Mesendoderm (in vitro differentiated cells): ENCODE data around the gene TSPOAP1.
A peak's percentile ranks its signal among the peaks of the same experiment; 100 is the strongest.

Source experiments
- DNase-seq: peaks from one replicate; pipeline ENCODE4 v3.0.0; 2013
- H2AK5ac ChIP-seq: 2 replicates; pipeline ENCODE4 v1.6.1; 2013; ENCODE audit warnings: low read length, inconsistent platforms
- H2BK120ac ChIP-seq: 2 replicates; pipeline ENCODE4 v1.6.1; 2013; ENCODE audit warnings: low read depth, mild to moderate bottlenecking, low read length, moderate library complexity, mixed read lengths
- H2BK15ac ChIP-seq: replicated peaks from 2 replicates; pipeline ENCODE4 v1.6.1; 2013; ENCODE audit warnings: low read depth, mild to moderate bottlenecking, moderate library complexity
- H2BK5ac ChIP-seq: 2 replicates; pipeline ENCODE4 v1.6.1; 2013; ENCODE audit warnings: low read length, inconsistent platforms
- H3K18ac ChIP-seq: 2 replicates; pipeline ENCODE4 v1.6.1; 2013; ENCODE audit warnings: mild to moderate bottlenecking, low read length, mixed read lengths
- H3K23ac ChIP-seq: one replicate; pipeline ENCODE4 v1.6.1; 2013; ENCODE audit warnings: low read length
- H3K27ac ChIP-seq: 2 replicates; pipeline ENCODE4 v1.5.1; 2013; ENCODE audit warnings: low read depth, mild to moderate bottlenecking, inconsistent platforms, low read length, moderate library complexity
- H3K27me3 ChIP-seq: 2 replicates; pipeline ENCODE4 v1.6.1; 2013; ENCODE audit warnings: low read length, control low read depth, mild to moderate bottlenecking, inconsistent platforms; ENCODE audit not compliant: insufficient read depth, poor library complexity
- H3K36me3 ChIP-seq: 2 replicates; pipeline ENCODE4 v1.6.1; 2013; ENCODE audit warnings: low read length, inconsistent platforms; ENCODE audit not compliant: control insufficient read depth, insufficient read depth
- H3K4ac ChIP-seq: one replicate; pipeline ENCODE4 v1.6.1; 2013; ENCODE audit warnings: low read depth, mild to moderate bottlenecking, low read length, moderate library complexity
- H3K4me1 ChIP-seq: 2 replicates; pipeline ENCODE4 v1.6.1; 2013; ENCODE audit warnings: low read depth, low read length, inconsistent platforms; ENCODE audit not compliant: control insufficient read depth
- H3K4me2 ChIP-seq: 2 replicates; pipeline ENCODE4 v1.6.1; 2013; ENCODE audit warnings: low read length
- H3K4me3 ChIP-seq: 2 replicates; pipeline ENCODE4 v1.5.1; 2013; ENCODE audit warnings: mild to moderate bottlenecking, low read length
- H3K56ac ChIP-seq: one replicate; pipeline ENCODE4 v1.6.1; 2013; ENCODE audit warnings: low read length
- H3K79me1 ChIP-seq: 2 replicates; pipeline ENCODE4 v1.6.1; 2013; ENCODE audit warnings: low read length, inconsistent platforms
- H3K79me2 ChIP-seq: 2 replicates; pipeline ENCODE4 v1.6.1; 2013; ENCODE audit warnings: mild to moderate bottlenecking, low read length; ENCODE audit not compliant: control insufficient read depth, insufficient read depth
- H3K9ac ChIP-seq: 2 replicates; pipeline ENCODE4 v1.6.1; 2013; ENCODE audit warnings: low read length, inconsistent platforms
- H4K5ac ChIP-seq: one replicate; pipeline ENCODE4 v1.6.1; 2013; ENCODE audit warnings: low read length
- H4K8ac ChIP-seq: one replicate; pipeline ENCODE4 v1.6.1; 2013; ENCODE audit warnings: low read depth, mild to moderate bottlenecking, control low read depth, low read length, moderate library complexity
- WGBS: extraction: QIAGEN DNeasy Blood & Tissue Kit; methylation state at CpG from one replicate; pipeline ENCODE4 v1.1.7; 2013; ENCODE audit warnings: low lambda C conversion rate, missing lambda C conversion rate; ENCODE audit not compliant: insufficient coverage; ENCODE audit errors: extremely low coverage; 5-methylcytosine and 5-hydroxymethylcytosine counted together

The TSPOAP1 gene

DNA sequence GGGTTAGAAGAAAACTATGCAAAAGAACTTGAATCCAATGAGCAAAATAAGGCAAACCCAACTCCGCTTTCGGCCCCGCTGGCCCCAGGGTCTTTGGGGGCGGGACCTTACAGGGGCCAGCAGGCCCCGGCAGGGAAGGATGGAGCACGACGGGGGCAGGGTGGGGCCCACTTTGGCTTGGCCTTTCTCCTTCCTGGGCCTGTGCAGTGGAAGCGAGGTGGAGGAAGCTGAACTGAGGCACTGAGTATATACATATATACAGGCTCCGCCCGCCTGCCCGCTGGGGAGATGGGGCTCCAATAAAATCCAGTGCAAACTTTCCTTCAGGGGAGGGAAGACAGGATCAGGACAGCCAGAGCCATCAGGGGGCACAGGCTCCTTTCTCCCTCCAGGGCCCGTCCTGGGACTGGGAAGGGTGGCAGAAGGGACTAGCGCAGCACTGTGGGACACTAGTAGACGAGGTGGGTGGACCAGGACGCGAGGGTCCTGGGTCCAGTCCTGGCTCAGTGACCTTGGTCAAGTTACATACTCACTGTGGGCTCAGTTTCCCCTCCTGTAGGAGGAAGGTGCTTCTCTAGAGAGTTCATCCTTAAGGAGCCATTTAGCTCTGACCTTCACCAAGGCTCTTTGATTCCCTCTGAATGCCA is 27.0 kb downstream of the TSPOAP1 start:
- H3K18ac ChIP-seq: no peak overlapping the region
- H3K23ac ChIP-seq: no peak overlapping the region
- no peak overlapping the region for H3K4me2 ChIP-seq
- H2BK5ac ChIP-seq: no peak overlapping the region
- H2AK5ac ChIP-seq: no peak overlapping the region
- H3K36me3 ChIP-seq: no peaks in the 10 kb centered on the region
- WGBS: no CpG with 5 or more reads among the region's 16 CpGs
- DNase-seq: no peak
- H3K56ac ChIP-seq: no peak overlapping the region
- H3K27me3 ChIP-seq: no peaks in the 10 kb centered on the region
- no peak overlapping the region for H4K8ac ChIP-seq
- H2BK120ac ChIP-seq: no peak overlapping the region
- H4K5ac ChIP-seq: no peak overlapping the region
- no peak overlapping the region for H3K4me3 ChIP-seq
- no peak overlapping the region for H3K9ac ChIP-seq
- H3K79me1 ChIP-seq: no peaks in the 10 kb centered on the region
- H3K79me2 ChIP-seq: no peaks in the 10 kb centered on the region
- H2BK15ac ChIP-seq: no peak overlapping the region
- no peaks in the 10 kb centered on the region for H3K4me1 ChIP-seq
- H3K4ac ChIP-seq: no peak overlapping the region
- H3K27ac ChIP-seq: no peak overlapping the region

GRCh38 chr17:58300336-58300735 is 28.3 kb downstream of the TSPOAP1 start:
- Histone ChIP-seq H2BK15ac (no peak overlapping the region), H3K4me1 (no peaks in the 10 kb centered on the region), H2AK5ac (no peak overlapping the region), H3K9ac (no peak overlapping the region), H3K27me3 (no peaks in the 10 kb centered on the region), H4K5ac (no peak overlapping the region), H2BK5ac (no peak overlapping the region), H3K4me2 (no peak overlapping the region), H3K79me1 (no peaks in the 10 kb centered on the region), H3K18ac (no peak overlapping the region), H3K56ac (no peak overlapping the region), H4K8ac (no peak overlapping the region), H3K4me3 (no peak overlapping the region), H3K79me2 (no peaks in the 10 kb centered on the region), H3K23ac (no peak overlapping the region), H2BK120ac (no peak overlapping the region), H3K4ac (no peak overlapping the region), H3K27ac (no peak overlapping the region), H3K36me3 (no peaks in the 10 kb centered on the region)
- no peak for DNase-seq
- WGBS: no CpG with 5 or more reads among the region's 6 CpGs

DNA sequence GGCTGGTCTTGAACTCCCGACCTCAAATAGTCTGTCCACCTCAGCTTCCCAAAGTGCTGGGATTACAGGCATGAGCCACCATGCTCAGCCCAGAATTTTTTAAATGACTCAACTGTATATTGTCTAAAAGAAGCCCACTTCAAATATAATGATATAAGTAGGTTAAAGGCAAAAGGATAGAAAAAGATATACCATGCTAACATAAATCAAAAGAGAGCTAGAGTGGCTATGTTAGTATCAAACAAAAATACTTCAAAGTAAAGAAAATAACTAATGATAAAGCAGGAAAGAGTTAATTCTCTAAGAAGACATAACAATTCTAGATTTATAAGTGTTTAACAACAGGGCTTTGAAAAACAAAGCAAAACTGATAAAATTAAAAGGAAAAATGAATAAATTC is 34.6 kb downstream of the TSPOAP1 start:
- H2BK120ac ChIP-seq: no peak overlapping the region
- H3K56ac ChIP-seq: no peak overlapping the region
- WGBS: no CpG with 5 or more reads among the region's 1 CpG
- no peak overlapping the region for H2BK5ac ChIP-seq
- no peak overlapping the region for H3K23ac ChIP-seq
- H3K4me1 ChIP-seq: no peaks in the 10 kb centered on the region
- H4K5ac ChIP-seq: no peak overlapping the region
- no peak overlapping the region for H3K4me2 ChIP-seq
- H3K27ac ChIP-seq: no peak overlapping the region
- H3K4me3 ChIP-seq: no peak overlapping the region
- no peaks in the 10 kb centered on the region for H3K79me1 ChIP-seq
- no peaks in the 10 kb centered on the region for H3K36me3 ChIP-seq
- no peak overlapping the region for H4K8ac ChIP-seq
- H2AK5ac ChIP-seq: no peak overlapping the region
- H2BK15ac ChIP-seq: no peak overlapping the region
- H3K9ac ChIP-seq: no peak overlapping the region
- no peaks in the 10 kb centered on the region for H3K27me3 ChIP-seq
- no peaks in the 10 kb centered on the region for H3K79me2 ChIP-seq
- no peak overlapping the region for H3K4ac ChIP-seq
- no peak overlapping the region for H3K18ac ChIP-seq
- no peak for DNase-seq

DNA sequence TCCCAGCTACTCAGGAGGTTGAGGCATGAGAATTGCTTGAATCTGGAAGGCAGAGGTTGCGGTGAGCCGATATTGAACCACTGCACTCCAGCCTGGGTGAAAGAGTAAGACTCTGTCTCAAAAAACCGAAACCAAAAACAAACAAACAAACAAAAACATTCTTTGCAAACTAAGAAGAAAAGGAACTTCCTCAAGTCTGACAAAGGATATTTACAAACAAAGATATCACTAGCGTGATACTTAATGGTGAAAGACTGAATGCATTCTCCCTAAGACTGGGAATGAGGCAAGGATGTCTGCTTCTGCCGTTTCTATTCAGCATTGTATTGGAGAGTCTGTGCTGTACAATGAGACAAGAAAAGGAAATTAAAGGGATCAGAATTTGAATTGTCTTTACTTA is 37.3 kb downstream of the TSPOAP1 start:
- Histone ChIP-seq H3K4me3 (no peak overlapping the region), H3K27ac (no peak overlapping the region), H3K9ac (no peak overlapping the region), H3K4ac (no peak overlapping the region), H3K79me2 (no peaks in the 10 kb centered on the region), H2AK5ac (no peak overlapping the region), H2BK15ac (no peak overlapping the region), H2BK5ac (no peak overlapping the region), H3K4me1 (no peaks in the 10 kb centered on the region), H3K23ac (no peak overlapping the region), H3K56ac (no peak overlapping the region), H3K36me3 (no peaks in the 10 kb centered on the region), H4K8ac (no peak overlapping the region), H3K79me1 (no peaks in the 10 kb centered on the region), H2BK120ac (no peak overlapping the region), H3K27me3 (no peaks in the 10 kb centered on the region), H4K5ac (no peak overlapping the region), H3K4me2 (no peak overlapping the region), H3K18ac (no peak overlapping the region)
- peak; percentile 21 for DNase-seq
- no CpG with 5 or more reads among the region's 5 CpGs for WGBS

- Histone ChIP-seq H3K18ac (peak overlapping the region; percentile 28), H3K27ac (no peak overlapping the region), H4K8ac (no peak overlapping the region), H2BK120ac (no peak overlapping the region), H3K4me1 (no peaks in the 10 kb centered on the region), H3K56ac (peak overlapping the region; percentile 49), H3K23ac (no peak overlapping the region), H3K79me2 (no peaks in the 10 kb centered on the region), H2AK5ac (no peak overlapping the region), H3K4me2 (no peak overlapping the region), H3K27me3 (no peaks in the 10 kb centered on the region), H2BK5ac (no peak overlapping the region), H3K9ac (no peak overlapping the region), H3K79me1 (no peaks in the 10 kb centered on the region), H3K36me3 (no peaks in the 10 kb centered on the region), H3K4me3 (no peak overlapping the region), H2BK15ac (no peak overlapping the region), H3K4ac (no peak overlapping the region), H4K5ac (no peak overlapping the region)
- no CpG with 5 or more reads among the region's 2 CpGs for WGBS
- DNase-seq: no peak
Measured at GRCh38 chr17:58289869-58290268, 38.7 kb downstream of the TSPOAP1 start.

GRCh38 chr17:58285422-58285810 is 43.2 kb downstream of the TSPOAP1 start:
- WGBS: no CpG with 5 or more reads among the region's 3 CpGs
- Histone ChIP-seq H2BK15ac (no peak overlapping the region), H3K79me1 (no peaks in the 10 kb centered on the region), H3K4ac (no peak overlapping the region), H3K4me3 (no peak overlapping the region), H3K36me3 (no peaks in the 10 kb centered on the region), H3K9ac (no peak overlapping the region), H3K23ac (no peak overlapping the region), H2BK5ac (no peak overlapping the region), H3K4me2 (no peak overlapping the region), H3K27me3 (no peaks in the 10 kb centered on the region), H3K79me2 (no peaks in the 10 kb centered on the region), H3K27ac (no peak overlapping the region), H4K8ac (no peak overlapping the region), H3K56ac (no peak overlapping the region), H2BK120ac (no peak overlapping the region), H3K18ac (no peak overlapping the region), H4K5ac (no peak overlapping the region), H3K4me1 (no peaks in the 10 kb centered on the region), H2AK5ac (no peak overlapping the region)
- DNase-seq: no peak
